ENCODE measurements around the gene RMI2.
"Not testable (repeated sequence)": the region's sequence is repeated elsewhere in the genome, so short reads cannot be mapped to it uniquely, and the experiment has no call there.

RMI2 gene

GRCh38 chr16:11372073-11372828 is 27.0 kb downstream of the RMI2 start:
- no peaks in the 10 kb centered on the region for H3K27me3 Mint-ChIP-seq
- no peak overlapping the region for H3K27ac Mint-ChIP-seq
- H3K4me1 Mint-ChIP-seq (ENCODE audit: low read depth): peaks cover 8% of the 10 kb centered on the region
- H3K4me3 Mint-ChIP-seq: no peak overlapping the region
- no peaks in the 10 kb centered on the region for H3K36me3 Mint-ChIP-seq
- no peaks in the 10 kb centered on the region for H3K9me3 Mint-ChIP-seq (ENCODE audit: low read depth)

DNA sequence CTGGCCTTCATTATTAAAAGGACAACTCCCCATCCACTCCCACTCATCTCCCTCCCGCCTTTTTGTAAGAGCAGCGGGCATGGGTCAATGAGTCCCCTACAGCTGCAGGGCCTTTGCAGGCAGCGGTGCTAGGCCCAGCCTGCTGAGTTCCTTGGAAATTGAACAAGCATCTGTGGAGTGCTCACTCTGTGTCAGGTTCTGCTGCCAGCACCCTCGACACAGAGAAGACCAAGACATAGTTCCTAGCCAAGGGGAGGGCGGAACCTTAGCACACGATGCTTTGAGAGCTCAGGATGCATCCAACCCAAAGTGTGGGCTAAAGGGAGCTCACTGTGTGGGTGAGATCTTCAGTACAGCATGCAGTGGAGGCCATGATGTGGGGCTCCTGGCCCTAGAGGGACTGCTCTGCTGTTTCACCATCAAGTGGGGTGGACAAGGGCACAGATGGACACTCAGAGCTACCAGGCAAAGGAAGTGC is 27.6 kb downstream of the RMI2 start:
- Mint-ChIP-seq H3K36me3 (no peaks in the 10 kb centered on the region), H3K27me3 (no peaks in the 10 kb centered on the region), H3K9me3 (ENCODE audit: low read depth) (no peaks in the 10 kb centered on the region), H3K4me1 (ENCODE audit: low read depth) (peaks cover 8% of the 10 kb centered on the region), H3K4me3 (no peak overlapping the region), H3K27ac (no peak overlapping the region)

- Mint-ChIP-seq H3K27ac (no peak overlapping the region), H3K9me3 (ENCODE audit: low read depth) (no peaks in the 10 kb centered on the region)
Observed at GRCh38 chr16:11374255-11374654, 29.0 kb downstream of the RMI2 start.

GRCh38 chr16:11377154-11377553 is 31.9 kb downstream of the RMI2 start:
- peaks cover 4% of the 10 kb centered on the region for H3K36me3 Mint-ChIP-seq
- no peak overlapping the region for H3K27ac Mint-ChIP-seq
- H3K27me3 Mint-ChIP-seq: no peaks in the 10 kb centered on the region
- no peak overlapping the region for H3K4me3 Mint-ChIP-seq
- no peaks in the 10 kb centered on the region for H3K9me3 Mint-ChIP-seq (ENCODE audit: low read depth)
- H3K4me1 Mint-ChIP-seq (ENCODE audit: low read depth): peaks cover 3% of the 10 kb centered on the region

More at GRCh38 chr16:11374255-11374654, 29.0 kb downstream of the RMI2 start:
- peaks cover 8% of the 10 kb centered on the region for H3K4me1 Mint-ChIP-seq (ENCODE audit: low read depth)
- H3K36me3 Mint-ChIP-seq: peaks cover 2% of the 10 kb centered on the region
- no peaks in the 10 kb centered on the region for H3K27me3 Mint-ChIP-seq
- no peak overlapping the region for H3K4me3 Mint-ChIP-seq

DNA sequence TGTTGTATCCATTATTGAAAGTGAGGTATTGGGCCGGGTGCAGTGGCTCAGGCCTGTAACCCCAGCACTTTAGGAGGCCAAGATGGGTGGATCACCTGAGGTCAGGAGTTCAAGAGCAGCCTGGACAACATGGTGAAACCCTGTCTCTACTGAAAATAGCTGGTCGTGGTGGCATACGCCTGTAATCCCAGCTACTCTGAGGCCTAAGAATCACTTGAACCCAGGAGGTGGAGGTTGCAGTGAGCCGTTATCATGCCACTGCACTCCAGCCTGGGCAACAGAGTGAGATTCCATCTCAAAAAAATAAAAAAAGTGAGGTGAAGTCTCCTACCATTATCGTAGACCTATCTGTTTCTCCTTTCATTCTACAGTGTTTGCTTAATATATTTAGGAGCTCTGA is 33.7 kb downstream of the RMI2 start:
- not testable (repeated sequence) for H3K36me3 Mint-ChIP-seq; H3K4me1 Mint-ChIP-seq (ENCODE audit: low read depth); H3K9me3 Mint-ChIP-seq (ENCODE audit: low read depth); H3K27me3 Mint-ChIP-seq; H3K4me3 Mint-ChIP-seq; H3K27ac Mint-ChIP-seq

GRCh38 chr16:11379420-11379819 is 34.2 kb downstream of the RMI2 start:
- H3K27ac Mint-ChIP-seq: no peak overlapping the region
- peaks cover 3% of the 10 kb centered on the region for H3K4me1 Mint-ChIP-seq (ENCODE audit: low read depth)
- H3K4me3 Mint-ChIP-seq: no peak overlapping the region
- H3K27me3 Mint-ChIP-seq: no peaks in the 10 kb centered on the region
- peaks cover 4% of the 10 kb centered on the region for H3K36me3 Mint-ChIP-seq
- H3K9me3 Mint-ChIP-seq (ENCODE audit: low read depth): no peaks in the 10 kb centered on the region

DNA sequence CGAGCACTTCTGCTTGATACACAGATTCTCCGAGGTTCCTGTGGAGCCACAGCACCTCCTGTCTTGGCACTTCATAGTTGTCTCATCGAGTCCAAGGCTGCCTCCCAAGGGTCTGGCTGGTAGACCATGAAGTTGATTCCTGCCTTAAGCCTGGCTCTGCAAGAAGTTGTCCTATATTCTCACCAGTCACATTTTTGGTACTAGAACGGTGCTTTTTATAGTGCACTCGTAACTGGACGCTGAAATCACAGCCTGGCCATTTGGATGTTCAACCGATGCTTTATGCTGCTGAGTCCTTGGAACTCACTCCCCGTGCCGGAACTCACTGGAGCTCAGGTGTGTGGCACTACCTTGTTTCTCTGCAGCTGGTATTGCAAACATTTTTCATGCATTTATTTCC is 35.6 kb downstream of the RMI2 start:
- no peaks in the 10 kb centered on the region for H3K27me3 Mint-ChIP-seq
- H3K36me3 Mint-ChIP-seq: peaks cover 4% of the 10 kb centered on the region
- H3K4me3 Mint-ChIP-seq: no peak overlapping the region
- no peak overlapping the region for H3K27ac Mint-ChIP-seq
- H3K4me1 Mint-ChIP-seq (ENCODE audit: low read depth): peaks cover 3% of the 10 kb centered on the region
- no peaks in the 10 kb centered on the region for H3K9me3 Mint-ChIP-seq (ENCODE audit: low read depth)

GRCh38 chr16:11383481-11384183 is 38.4 kb downstream of the RMI2 start:
- Mint-ChIP-seq H3K4me1 (ENCODE audit: low read depth) (peaks cover 3% of the 10 kb centered on the region), H3K27ac (no peak overlapping the region), H3K27me3 (no peaks in the 10 kb centered on the region), H3K9me3 (ENCODE audit: low read depth) (no peaks in the 10 kb centered on the region), H3K4me3 (no peak overlapping the region), H3K36me3 (peaks cover 3% of the 10 kb centered on the region)

DNA sequence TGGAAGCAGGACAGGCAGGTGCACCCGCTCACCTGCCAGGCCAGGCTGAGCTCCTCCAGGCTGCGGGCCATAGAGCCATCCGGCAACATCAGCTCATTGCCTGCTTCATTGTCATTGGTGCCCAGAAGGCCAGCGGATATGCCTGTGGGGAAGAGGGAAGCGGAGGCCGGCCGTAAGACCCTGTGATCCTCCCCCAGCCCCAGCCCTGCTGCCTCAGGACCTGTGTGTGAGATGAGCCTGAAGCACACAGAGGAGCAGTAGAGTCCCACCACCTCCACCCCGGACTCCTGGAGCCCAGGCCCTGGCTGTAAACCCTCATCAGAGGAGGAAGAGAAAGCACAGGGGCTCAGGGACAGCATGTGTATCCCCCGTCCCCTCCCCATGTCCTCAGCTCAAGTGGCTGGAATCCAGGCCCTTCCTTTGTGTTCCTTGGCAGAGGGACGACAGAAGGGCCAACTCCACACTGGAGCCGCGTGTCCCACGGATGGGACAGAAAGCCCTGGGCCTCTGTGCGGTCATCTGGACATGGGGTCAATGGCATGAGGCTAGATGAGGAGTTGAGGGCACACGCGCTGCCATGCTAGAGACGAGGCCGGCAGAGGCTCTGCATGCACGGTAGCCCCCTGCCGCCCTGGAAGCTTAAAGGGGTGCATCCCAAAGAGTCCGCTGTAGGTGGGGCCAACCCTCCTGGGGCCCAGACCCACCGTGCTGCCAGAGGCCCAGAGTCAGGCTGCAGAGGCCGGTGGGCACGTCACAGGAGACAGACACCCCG is 39.1 kb downstream of the RMI2 start:
- Mint-ChIP-seq H3K4me3 (no peak overlapping the region), H3K27ac (no peak overlapping the region), H3K27me3 (no peaks in the 10 kb centered on the region), H3K9me3 (ENCODE audit: low read depth) (no peaks in the 10 kb centered on the region), H3K36me3 (peaks cover 2% of the 10 kb centered on the region), H3K4me1 (ENCODE audit: low read depth) (peaks cover 3% of the 10 kb centered on the region)

DNA sequence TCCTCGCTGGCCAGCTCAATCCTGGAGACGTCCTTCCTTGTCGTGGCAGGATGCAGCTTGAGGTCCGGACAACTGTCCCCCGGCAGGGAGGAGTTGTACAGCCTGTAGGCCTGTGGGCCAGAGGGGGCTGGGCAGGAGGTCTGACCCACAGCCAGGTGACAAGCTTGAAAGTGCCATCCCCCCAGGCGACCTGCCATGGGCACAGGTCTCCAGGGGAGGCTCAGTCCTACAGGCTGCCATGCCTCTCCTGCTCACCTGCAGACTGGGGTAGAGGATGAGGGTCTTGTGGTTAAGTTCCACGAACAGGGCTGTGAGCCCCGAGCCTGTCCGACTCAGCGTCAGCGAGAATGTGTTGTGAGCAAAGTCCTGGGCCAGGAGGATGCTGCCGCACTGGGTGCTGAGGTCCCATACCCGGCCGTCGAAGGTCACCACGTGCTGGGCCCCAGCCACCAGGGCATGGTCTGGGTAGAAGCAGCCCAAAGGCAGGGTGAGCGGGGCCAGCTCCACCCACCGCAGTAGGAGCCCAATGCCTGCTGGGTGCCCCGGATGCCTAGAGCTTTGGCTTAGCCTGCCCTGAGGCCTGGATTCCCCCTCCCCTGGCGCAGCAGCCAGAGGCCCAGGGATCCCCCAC is 39.8 kb downstream of the RMI2 start:
- peaks cover 2% of the 10 kb centered on the region for H3K36me3 Mint-ChIP-seq
- H3K9me3 Mint-ChIP-seq (ENCODE audit: low read depth): no peaks in the 10 kb centered on the region
- H3K27ac Mint-ChIP-seq: no peak overlapping the region
- H3K4me3 Mint-ChIP-seq: no peak overlapping the region
- H3K4me1 Mint-ChIP-seq (ENCODE audit: low read depth): no peaks in the 10 kb centered on the region
- no peaks in the 10 kb centered on the region for H3K27me3 Mint-ChIP-seq

GRCh38 chr16:11386054-11386680 is 40.9 kb downstream of the RMI2 start:
- H3K36me3 Mint-ChIP-seq: peaks cover 2% of the 10 kb centered on the region
- H3K27ac Mint-ChIP-seq: no peak overlapping the region
- H3K4me3 Mint-ChIP-seq: no peak overlapping the region
- no peaks in the 10 kb centered on the region for H3K9me3 Mint-ChIP-seq (ENCODE audit: low read depth)
- H3K4me1 Mint-ChIP-seq (ENCODE audit: low read depth): no peaks in the 10 kb centered on the region
- no peaks in the 10 kb centered on the region for H3K27me3 Mint-ChIP-seq

DNA sequence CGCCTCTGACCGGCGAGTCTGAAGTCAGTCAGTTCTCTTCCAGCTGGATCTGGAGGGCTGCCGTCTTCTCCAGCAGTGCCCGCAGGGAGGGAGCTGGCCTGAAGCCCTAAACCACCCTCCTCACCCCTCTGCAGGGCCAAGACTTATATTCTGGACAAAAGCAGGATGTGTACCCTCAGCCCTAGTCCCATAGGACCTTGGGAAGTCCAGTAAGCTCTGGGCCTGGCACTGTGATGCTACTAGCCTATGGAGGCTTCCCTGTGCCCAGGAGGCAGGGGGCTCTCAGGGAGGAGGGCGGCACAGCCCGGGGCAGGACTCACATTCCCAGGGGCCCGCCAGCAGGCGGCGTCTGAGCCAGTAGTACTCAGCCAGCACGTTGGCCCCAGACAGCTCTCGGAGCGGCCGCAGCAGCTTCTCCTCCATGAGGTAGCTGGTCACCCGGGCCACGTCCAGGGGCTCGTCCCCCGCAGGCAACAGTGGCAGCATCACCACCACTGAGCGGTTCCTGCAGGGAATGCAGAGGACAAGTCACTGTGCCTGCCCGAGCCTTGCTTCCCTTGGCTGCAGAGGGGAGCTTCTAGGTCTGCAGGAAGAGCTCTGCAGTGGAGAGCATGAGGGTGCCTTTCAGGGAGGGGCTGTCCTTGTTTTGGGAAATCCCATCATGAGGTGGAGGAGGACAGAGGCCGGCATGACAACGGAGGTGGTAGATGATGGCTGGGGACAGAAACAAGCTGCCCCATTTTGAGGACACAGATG is 41.7 kb downstream of the RMI2 start:
- Mint-ChIP-seq H3K27ac (no peak overlapping the region), H3K4me3 (no peak overlapping the region), H3K9me3 (ENCODE audit: low read depth) (no peaks in the 10 kb centered on the region), H3K27me3 (no peaks in the 10 kb centered on the region), H3K36me3 (no peaks in the 10 kb centered on the region), H3K4me1 (ENCODE audit: low read depth) (no peaks in the 10 kb centered on the region)

GRCh38 chr16:11389083-11389482 is 43.8 kb downstream of the RMI2 start:
- no peaks in the 10 kb centered on the region for H3K27me3 Mint-ChIP-seq
- H3K27ac Mint-ChIP-seq: no peak overlapping the region
- H3K9me3 Mint-ChIP-seq (ENCODE audit: low read depth): no peaks in the 10 kb centered on the region
- no peaks in the 10 kb centered on the region for H3K4me1 Mint-ChIP-seq (ENCODE audit: low read depth)
- no peaks in the 10 kb centered on the region for H3K36me3 Mint-ChIP-seq
- H3K4me3 Mint-ChIP-seq: no peak overlapping the region
